ENCODE data around the gene PALM3.
A peak's percentile ranks its signal among the peaks of the same experiment; 100 is the strongest.
"Not testable (repeated sequence)": the region's sequence is repeated elsewhere in the genome, so short reads cannot be mapped to it uniquely, and the experiment has no call there.

The PALM3 gene

GRCh38 chr19:14059652-14060155 is 2.2 kb downstream of the PALM3 start:
- Mint-ChIP-seq H3K4me1 (ENCODE audit: low read depth in 2 of 2) (peaks cover 15 to 16% of the 10 kb centered on the region in 2 donors), H3K27ac (no peak overlapping the region), H3K36me3 (ENCODE audit: insufficient read depth) (peaks cover 5% of the 10 kb centered on the region), H3K9me3 (no peaks in the 10 kb centered on the region), H3K4me3 (peak overlapping the region in 1 of 2 donors; percentile 35), H3K27me3 (peaks cover 25 to 45% of the 10 kb centered on the region in 2 donors)
- no peak for DNase-seq
- no peak for ATAC-seq (replicated peaks)

DNA sequence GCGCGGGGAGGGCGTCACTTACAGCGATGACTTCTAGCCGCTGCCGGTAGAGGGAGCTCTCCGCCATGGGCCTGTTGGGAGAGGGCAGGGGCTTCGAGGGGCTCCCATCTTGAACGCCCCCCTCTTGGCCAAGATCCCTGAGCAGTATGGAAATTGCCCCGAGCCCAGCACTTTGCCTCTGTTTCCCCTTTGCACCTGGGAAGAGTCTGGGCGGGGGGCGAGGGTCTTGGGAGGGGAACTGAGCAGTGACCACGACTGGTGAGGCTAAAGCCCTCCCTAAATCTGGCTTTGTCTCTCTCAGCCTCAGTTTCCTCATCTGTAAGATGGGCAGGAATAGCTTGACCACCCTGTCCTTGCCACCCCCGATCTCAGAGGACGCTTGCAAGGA is 2.8 kb downstream of the PALM3 start:
- Mint-ChIP-seq H3K27me3 (peaks cover 25 to 45% of the 10 kb centered on the region in 2 donors), H3K9me3 (no peaks in the 10 kb centered on the region), H3K27ac (no peak overlapping the region), H3K4me3 (peak overlapping the region; percentile 74 to 77), H3K36me3 (ENCODE audit: insufficient read depth) (peaks cover 3% of the 10 kb centered on the region), H3K4me1 (ENCODE audit: low read depth in 2 of 2) (peaks cover 16 to 18% of the 10 kb centered on the region in 2 donors)
- DNase-seq = peak; percentile 51 to 53 (median 52)
- ATAC-seq (replicated peaks) = peak; percentile 60

DNA sequence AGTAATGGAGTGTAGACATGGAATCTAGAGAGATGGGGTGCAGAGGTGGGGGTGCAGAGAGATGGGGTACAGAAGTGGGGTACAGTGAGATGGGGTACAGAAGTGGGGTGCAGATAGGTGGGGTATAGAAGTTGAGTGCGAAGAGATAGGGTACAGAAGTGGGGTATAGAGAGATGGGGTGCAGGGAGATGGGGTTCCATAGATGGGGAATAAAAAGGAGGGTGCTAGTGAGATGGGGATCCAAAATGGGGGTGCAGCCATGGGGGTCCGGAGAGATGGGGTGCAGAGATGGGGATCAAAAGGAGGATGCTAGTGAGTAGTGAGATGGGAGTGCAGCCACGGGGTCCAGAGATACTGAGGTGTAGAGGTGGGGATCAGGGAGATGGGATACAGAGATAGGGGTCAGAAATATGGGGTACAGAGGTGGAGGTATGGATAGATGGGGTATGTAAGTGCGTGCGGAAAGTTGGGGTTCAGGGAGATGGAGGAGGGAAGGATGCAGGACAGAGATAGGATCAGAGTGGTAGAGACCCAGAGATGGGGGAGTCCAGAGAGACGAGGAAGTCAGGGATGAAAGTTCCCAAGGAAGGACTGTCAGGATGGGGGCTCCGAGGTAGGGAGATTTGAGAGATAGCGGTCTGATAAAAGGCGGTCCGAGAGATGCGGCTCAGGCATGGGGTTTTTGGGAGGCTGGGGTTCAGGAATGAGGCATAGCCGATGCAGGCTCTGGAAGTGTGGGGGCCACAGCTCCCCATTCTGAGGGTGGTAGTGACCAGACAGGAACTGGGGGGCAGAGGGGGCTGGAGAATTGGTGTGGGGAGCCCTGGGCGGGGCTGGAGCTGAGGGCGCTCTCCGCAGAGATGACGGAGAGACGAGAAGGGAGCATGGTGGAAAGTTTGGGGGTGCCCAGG is 3.4 kb downstream of the PALM3 start:
- H3K9me3 Mint-ChIP-seq = no peaks in the 10 kb centered on the region
- no peak for DNase-seq
- ATAC-seq (replicated peaks) = no peak
- peaks cover 25 to 45% of the 10 kb centered on the region in 2 donors for H3K27me3 Mint-ChIP-seq
- H3K4me3 Mint-ChIP-seq = peak overlapping the region; percentile 74 to 77
- peaks cover 16 to 20% of the 10 kb centered on the region in 2 donors for H3K4me1 Mint-ChIP-seq (ENCODE audit: low read depth in 2 of 2)
- no peak overlapping the region for H3K27ac Mint-ChIP-seq
- peaks cover 5% of the 10 kb centered on the region for H3K36me3 Mint-ChIP-seq (ENCODE audit: insufficient read depth)

DNA sequence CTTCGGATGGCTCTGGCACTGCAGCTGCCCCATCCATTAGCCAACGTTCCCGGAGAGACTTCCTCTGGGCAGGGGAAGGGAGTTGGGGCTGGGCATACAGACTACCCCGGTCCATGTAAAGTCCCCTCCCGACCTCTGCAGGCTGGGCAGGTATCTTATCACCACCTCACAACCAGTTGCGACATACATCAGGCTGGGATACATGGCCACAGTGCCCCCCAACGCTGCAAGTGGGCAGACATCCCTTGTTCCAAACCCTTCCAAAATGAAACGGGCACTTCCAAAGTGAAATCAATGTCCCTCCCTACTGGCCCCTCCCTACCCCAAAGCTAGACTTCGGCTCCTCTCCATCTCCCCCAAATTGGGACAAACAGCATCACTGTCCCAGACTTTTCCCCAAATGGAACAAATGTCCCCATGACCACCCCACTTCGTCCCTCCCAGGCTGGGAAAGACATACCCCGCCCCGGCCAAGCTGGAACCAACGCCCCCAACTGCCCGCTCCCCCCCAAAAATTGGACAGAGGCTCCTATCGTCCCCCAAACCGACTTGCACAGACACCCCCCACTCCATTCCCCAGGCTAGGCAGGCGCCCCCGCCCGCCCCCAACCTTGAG is 5.0 kb downstream of the PALM3 start:
- H3K36me3 Mint-ChIP-seq (ENCODE audit: insufficient read depth) = peaks cover 19% of the 10 kb centered on the region
- ATAC-seq (replicated peaks) (no peak), DNase-seq (no peak)
- peak overlapping the region; percentile 40 to 77 for H3K4me3 Mint-ChIP-seq
- H3K27ac Mint-ChIP-seq = no peak overlapping the region
- peaks cover 19 to 20% of the 10 kb centered on the region in 2 donors for H3K4me1 Mint-ChIP-seq (ENCODE audit: low read depth in 2 of 2)
- H3K9me3 Mint-ChIP-seq = no peaks in the 10 kb centered on the region
- H3K27me3 Mint-ChIP-seq = peaks cover 25 to 42% of the 10 kb centered on the region in 2 donors

DNA sequence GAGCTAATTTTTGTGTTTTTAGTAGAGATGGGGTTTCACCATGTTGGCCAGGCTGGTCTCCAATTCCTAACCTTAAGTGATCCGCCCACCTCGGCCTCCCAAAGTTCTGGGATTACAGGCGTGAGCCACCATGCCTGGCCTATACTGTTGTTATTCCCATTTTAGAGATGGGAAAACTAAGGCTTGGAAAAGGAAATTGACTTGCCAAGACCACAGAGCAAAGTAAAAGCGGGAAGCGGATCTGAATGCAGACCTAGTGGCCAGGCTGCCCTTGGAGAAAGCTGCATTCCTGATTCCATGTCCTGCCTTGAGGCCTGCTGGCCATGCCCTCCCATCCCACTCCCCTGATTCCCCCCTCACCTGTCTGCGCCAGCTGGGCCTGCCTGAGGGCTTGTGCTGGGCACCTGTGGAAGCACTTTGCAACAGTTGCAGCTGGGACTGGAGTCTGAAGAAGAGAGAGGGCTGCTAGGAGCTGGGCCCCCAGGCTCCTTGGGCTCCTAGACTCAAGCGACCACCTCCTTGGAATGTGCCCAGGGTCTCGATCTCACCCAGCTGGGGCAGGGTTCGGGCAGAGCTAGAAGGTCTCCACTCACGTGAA is 5.7 kb downstream of the PALM3 start:
- peaks cover 19 to 20% of the 10 kb centered on the region in 2 donors for H3K4me1 Mint-ChIP-seq (ENCODE audit: low read depth in 2 of 2)
- DNase-seq (no peak), ATAC-seq (replicated peaks) (no peak)
- no peak overlapping the region for H3K27ac Mint-ChIP-seq
- peaks cover 25 to 35% of the 10 kb centered on the region in 2 donors for H3K27me3 Mint-ChIP-seq
- H3K4me3 Mint-ChIP-seq = no peak overlapping the region
- peaks cover 26% of the 10 kb centered on the region for H3K36me3 Mint-ChIP-seq (ENCODE audit: insufficient read depth)
- no peaks in the 10 kb centered on the region for H3K9me3 Mint-ChIP-seq

DNA sequence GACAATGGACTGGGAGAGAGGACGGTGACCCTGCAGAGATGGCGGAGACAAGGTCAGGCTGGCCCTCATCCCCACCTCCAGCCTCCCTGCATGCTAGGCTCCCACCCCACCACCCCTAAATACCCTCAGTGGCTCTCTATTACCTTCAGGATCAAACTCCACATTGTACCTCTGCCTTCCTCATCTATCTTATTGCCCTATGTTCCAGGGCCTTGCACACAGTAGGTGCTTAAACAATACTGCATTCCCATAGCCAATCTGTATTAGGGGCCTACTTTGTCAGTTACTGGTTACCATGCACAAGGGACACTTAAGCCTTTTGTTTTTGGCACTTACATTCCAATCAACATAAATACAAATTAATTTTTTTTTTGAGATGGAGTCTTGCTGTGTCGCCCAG is 6.5 kb downstream of the PALM3 start:
- H3K27ac Mint-ChIP-seq = peak overlapping the region in 1 of 2 donors; percentile 62
- DNase-seq = no peak
- H3K4me1 Mint-ChIP-seq (ENCODE audit: low read depth in 2 of 2) = peaks cover 19 to 20% of the 10 kb centered on the region in 2 donors
- no peaks in the 10 kb centered on the region for H3K9me3 Mint-ChIP-seq
- no peak overlapping the region for H3K4me3 Mint-ChIP-seq
- peaks cover 34% of the 10 kb centered on the region for H3K36me3 Mint-ChIP-seq (ENCODE audit: insufficient read depth)
- ATAC-seq (replicated peaks) = no peak
- H3K27me3 Mint-ChIP-seq = peaks cover 25 to 30% of the 10 kb centered on the region in 2 donors

- H3K4me3 Mint-ChIP-seq = no peak overlapping the region
- peaks cover 40% of the 10 kb centered on the region for H3K36me3 Mint-ChIP-seq (ENCODE audit: insufficient read depth)
- no peaks in the 10 kb centered on the region for H3K9me3 Mint-ChIP-seq
- peaks cover 18 to 20% of the 10 kb centered on the region in 2 donors for H3K4me1 Mint-ChIP-seq (ENCODE audit: low read depth in 2 of 2)
- ATAC-seq (replicated peaks) (no peak), DNase-seq (no peak)
- H3K27ac Mint-ChIP-seq = peak overlapping the region in 1 of 2 donors; percentile 59
- H3K27me3 Mint-ChIP-seq = peaks cover 22 to 24% of the 10 kb centered on the region in 2 donors
Measured at GRCh38 chr19:14054721-14055120, 7.2 kb downstream of the PALM3 start.

GRCh38 chr19:14054099-14054498 is 7.8 kb downstream of the PALM3 start:
- H3K4me1 Mint-ChIP-seq (ENCODE audit: low read depth in 2 of 2) = peaks cover 16 to 20% of the 10 kb centered on the region in 2 donors
- ATAC-seq (replicated peaks) (no peak), DNase-seq (no peak)
- peak overlapping the region in 1 of 2 donors; percentile 59 for H3K27ac Mint-ChIP-seq
- H3K4me3 Mint-ChIP-seq = no peak overlapping the region
- H3K9me3 Mint-ChIP-seq = no peaks in the 10 kb centered on the region
- peaks cover 16 to 18% of the 10 kb centered on the region in 2 donors for H3K27me3 Mint-ChIP-seq
- peaks cover 47% of the 10 kb centered on the region for H3K36me3 Mint-ChIP-seq (ENCODE audit: insufficient read depth)

DNA sequence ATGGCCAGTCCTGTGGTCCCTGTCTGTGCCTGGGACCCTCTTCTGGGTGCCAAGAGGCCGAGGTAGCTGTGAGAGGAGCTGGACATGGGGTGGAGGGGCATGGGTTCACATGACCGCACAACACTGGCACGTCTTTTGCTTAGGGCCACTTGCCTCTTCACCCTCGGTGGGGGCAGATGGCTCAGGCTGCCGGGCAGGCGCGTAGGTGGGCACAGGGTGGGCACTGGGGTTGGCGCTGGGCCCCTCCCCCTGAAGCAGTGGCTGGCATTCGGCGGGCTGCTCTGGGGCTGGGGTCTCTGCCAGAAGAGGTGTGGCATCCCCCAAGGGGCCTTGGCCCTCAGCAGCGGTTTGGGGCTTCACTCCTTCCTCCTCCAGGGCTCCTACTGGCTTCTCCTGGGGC is 8.4 kb downstream of the PALM3 start:
- no peak for ATAC-seq (replicated peaks)
- Mint-ChIP-seq H3K4me3 (no peak overlapping the region), H3K27me3 (peaks cover 10 to 12% of the 10 kb centered on the region in 2 donors), H3K36me3 (ENCODE audit: insufficient read depth) (peaks cover 50% of the 10 kb centered on the region), H3K9me3 (no peaks in the 10 kb centered on the region), H3K27ac (peak overlapping the region in 1 of 2 donors; percentile 59), H3K4me1 (ENCODE audit: low read depth in 2 of 2) (peaks cover 11 to 15% of the 10 kb centered on the region in 2 donors)
- DNase-seq = no peak

- Mint-ChIP-seq H3K4me1 (ENCODE audit: low read depth in 2 of 2) (peaks cover 9 to 10% of the 10 kb centered on the region in 2 donors), H3K27me3 (peaks cover 5 to 8% of the 10 kb centered on the region in 2 donors), H3K27ac (peak overlapping the region in 1 of 2 donors; percentile 46), H3K36me3 (ENCODE audit: insufficient read depth) (peaks cover 54% of the 10 kb centered on the region), H3K4me3 (no peak overlapping the region), H3K9me3 (no peaks in the 10 kb centered on the region)
- ATAC-seq (replicated peaks) (no peak), DNase-seq (no peak)
Measured at GRCh38 chr19:14053032-14053431, 8.8 kb downstream of the PALM3 start.

DNA sequence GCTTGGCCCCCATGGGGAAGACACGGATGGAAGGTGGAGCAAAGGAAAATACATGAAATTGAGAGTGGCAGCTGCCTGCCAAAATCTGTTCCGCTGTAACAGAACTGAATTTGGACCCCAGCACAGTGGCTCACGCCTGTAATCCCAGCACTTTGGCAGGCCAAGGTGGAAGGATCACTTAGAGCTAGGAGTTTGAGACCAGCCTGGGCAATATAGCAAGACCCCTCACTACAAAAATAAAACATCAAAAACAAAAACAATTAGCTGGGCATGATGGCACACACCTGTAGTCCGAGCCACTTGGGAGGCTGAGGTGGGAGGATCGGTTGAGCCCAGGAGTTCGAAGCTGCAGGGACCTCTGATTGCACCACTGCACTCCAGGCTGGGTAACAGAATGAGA is 9.4 kb downstream of the PALM3 start:
- ATAC-seq (replicated peaks) (no peak), DNase-seq (no peak)
- peaks cover 0 to 2% of the 10 kb centered on the region in 2 donors for H3K27me3 Mint-ChIP-seq
- H3K9me3 Mint-ChIP-seq = no peaks in the 10 kb centered on the region
- peaks cover 5% of the 10 kb centered on the region in 2 donors for H3K4me1 Mint-ChIP-seq (ENCODE audit: low read depth in 2 of 2)
- H3K4me3 Mint-ChIP-seq = no peak overlapping the region
- peak overlapping the region; percentile 16 to 46 for H3K27ac Mint-ChIP-seq
- peaks cover 60% of the 10 kb centered on the region for H3K36me3 Mint-ChIP-seq (ENCODE audit: insufficient read depth)

- Mint-ChIP-seq H3K4me1 (ENCODE audit: low read depth in 2 of 2) (peaks cover 5% of the 10 kb centered on the region in 2 donors), H3K4me3 (no peak overlapping the region), H3K9me3 (no peaks in the 10 kb centered on the region), H3K36me3 (ENCODE audit: insufficient read depth) (peaks cover 65% of the 10 kb centered on the region), H3K27me3 (no peaks in the 10 kb centered on the region), H3K27ac (peak overlapping the region; percentile 16 to 75)
- DNase-seq (no peak), ATAC-seq (replicated peaks) (no peak)
Measured at GRCh38 chr19:14051980-14052379, 9.9 kb downstream of the PALM3 start.

GRCh38 chr19:14050961-14051360 is 10.9 kb downstream of the PALM3 start:
- peak overlapping the region in 1 of 2 donors; percentile 84 for H3K27ac Mint-ChIP-seq
- not testable (repeated sequence) for DNase-seq; H3K4me3 Mint-ChIP-seq; H3K27me3 Mint-ChIP-seq; ATAC-seq (replicated peaks); H3K9me3 Mint-ChIP-seq; H3K4me1 Mint-ChIP-seq (ENCODE audit: low read depth in 2 of 2)
- H3K36me3 Mint-ChIP-seq (ENCODE audit: insufficient read depth) = peaks cover 75% of the 10 kb centered on the region

All from effector memory CD8-positive, alpha-beta T cell (primary cell).